NCI-H69 (cell line): ENCODE measurements around the gene CSTF2.
"Not testable (repeated sequence)": the region's sequence is repeated elsewhere in the genome, so short reads cannot be mapped to it uniquely, and the experiment has no call there.

Source experiments
- DNase-seq: peaks from one replicate; lab custom pipeline; 2025; lab: John Stamatoyannopoulos, UW

CSTF2 gene

GRCh38 chrX:100819837-100820666, at the start of gene CSTF2:
Gene CSTF2, plus strand, starts transcription at chrX:100820391. Its CDS starts 26 bp downstream, at chrX:100820417.
- peak; percentile 92 for DNase-seq

- not testable (repeated sequence) for DNase-seq
Observed at GRCh38 chrX:100796371-100796770, 23.8 kb upstream of the CSTF2 start.

- no peak for DNase-seq
Observed at GRCh38 chrX:100797359-100797758, 22.8 kb upstream of the CSTF2 start.

GRCh38 chrX:100798484-100799214, 21.5 kb upstream of the CSTF2 start:
- DNase-seq, result no peak

GRCh38 chrX:100802843-100803242, 17.3 kb upstream of the CSTF2 start:
- no peak for DNase-seq

- DNase-seq, result no peak
Observed at GRCh38 chrX:100804780-100805179, 15.4 kb upstream of the CSTF2 start.

- not testable (repeated sequence) for DNase-seq
Observed at GRCh38 chrX:100808265-100808664, 11.9 kb upstream of the CSTF2 start.

GRCh38 chrX:100812216-100813158, 7.7 kb upstream of the CSTF2 start:
- no peak for DNase-seq

- no peak for DNase-seq
Observed at GRCh38 chrX:100817340-100817739, 2.9 kb upstream of the CSTF2 start.

GRCh38 chrX:100819534-100819836, 706 bp upstream of the CSTF2 start:
- no peak for DNase-seq

GRCh38 chrX:100829730-100830129, 9.5 kb downstream of the CSTF2 start:
- no peak for DNase-seq

GRCh38 chrX:100830143-100830542, 10.0 kb downstream of the CSTF2 start:
- no peak for DNase-seq

GRCh38 chrX:100830547-100830946, 10.4 kb downstream of the CSTF2 start:
- no peak for DNase-seq

- DNase-seq, result no peak
Observed at GRCh38 chrX:100831219-100831946, 11.2 kb downstream of the CSTF2 start.

- no peak for DNase-seq
Observed at GRCh38 chrX:100850317-100850716, 30.1 kb downstream of the CSTF2 start.

GRCh38 chrX:100852810-100853209, 32.6 kb downstream of the CSTF2 start:
- DNase-seq, result no peak

- DNase-seq, result peak; percentile 4
Observed at GRCh38 chrX:100863326-100863864, 43.2 kb downstream of the CSTF2 start.

- DNase-seq, result peak; percentile 0
Observed at GRCh38 chrX:100864657-100865391, 44.6 kb downstream of the CSTF2 start.

GRCh38 chrX:100868273-100868672, 48.1 kb downstream of the CSTF2 start:
- no peak for DNase-seq

- no peak for DNase-seq
Observed at GRCh38 chrX:100870527-100870926, 50.3 kb downstream of the CSTF2 start.
